HG02571 (cell line): ENCODE data around the gene PRR29.

ENCODE experiments used
- ATAC-seq: cut with Tn5 transposase; IDR thresholded peaks from one replicate; pipeline ENCODE4 v1.9.1; 2021; ENCODE audit warnings: mild to moderate bottlenecking, moderate library complexity; ENCODE audit not compliant: unreplicated experiment

Gene PRR29

GRCh38 chr17:63998050-63998720 is at the start of gene PRR29:
Gene PRR29, plus strand, starts transcription at chr17:63998351. Its CDS starts 14 bp downstream, at chr17:63998365.
- ATAC-seq = no peak

- ATAC-seq = no peak
Measured at GRCh38 chr17:63948521-63948920, 49.6 kb upstream of the PRR29 start.

- no peak for ATAC-seq
Measured at GRCh38 chr17:63949576-63950250, 48.4 kb upstream of the PRR29 start.

- ATAC-seq = no peak
Measured at GRCh38 chr17:63950940-63951907, 46.9 kb upstream of the PRR29 start.

- ATAC-seq = no peak
Measured at GRCh38 chr17:63954402-63955063, 43.6 kb upstream of the PRR29 start.

GRCh38 chr17:63955232-63955631 is 42.9 kb upstream of the PRR29 start:
- no peak for ATAC-seq

GRCh38 chr17:63955791-63956190 is 42.4 kb upstream of the PRR29 start:
- ATAC-seq = no peak

GRCh38 chr17:63956296-63956920 is 41.7 kb upstream of the PRR29 start:
- no peak for ATAC-seq

- ATAC-seq = no peak
Measured at GRCh38 chr17:63960006-63960405, 38.1 kb upstream of the PRR29 start.

GRCh38 chr17:63960430-63960829 is 37.7 kb upstream of the PRR29 start:
- no peak for ATAC-seq

- no peak for ATAC-seq
Measured at GRCh38 chr17:63961355-63962212, 36.6 kb upstream of the PRR29 start.

GRCh38 chr17:63962298-63962744 is 35.8 kb upstream of the PRR29 start:
- no peak for ATAC-seq

GRCh38 chr17:63963123-63963522 is 35.0 kb upstream of the PRR29 start:
- ATAC-seq = no peak

GRCh38 chr17:63966646-63967264 is 31.4 kb upstream of the PRR29 start:
- ATAC-seq = no peak

- no peak for ATAC-seq
Measured at GRCh38 chr17:63967953-63968352, 30.2 kb upstream of the PRR29 start.

- ATAC-seq = no peak
Measured at GRCh38 chr17:63969278-63969677, 28.9 kb upstream of the PRR29 start.

- ATAC-seq = no peak
Measured at GRCh38 chr17:63972796-63973195, 25.4 kb upstream of the PRR29 start, which contains the start of gene SCN4A. Gene SCN4A, minus strand, starts transcription at chr17:63972918. Its CDS starts 77 bp downstream, at chr17:63972841.

GRCh38 chr17:63973247-63973646 is 24.9 kb upstream of the PRR29 start:
- ATAC-seq = no peak
